ENCODE data around the gene CDC42BPA. TPM values are rescaled to one million over a fixed set of nuclear protein-coding genes. Genes with fewer than 3 reads are reported as not detected.

Gene CDC42BPA
- total and polyA plus RNA-seq, 2 of the 13 experiments (the other 11 are each of a cell fraction or from before 2014, with no cell fraction given) = 6.5 to 16.0 TPM

- peak; percentile 14 for TF ChIP-seq ZBTB7B (CRISPR knock-in tag; IDR thresholded peaks at IDR 0.05)
- TF ChIP-seq RFX3 (CRISPR knock-in tag; IDR thresholded peaks at IDR 0.05) = no peak
- TF ChIP-seq ZNF264 (CRISPR knock-in tag; IDR thresholded peaks at IDR 0.05) = no peak; the same call in 1 of the 2 replicates
- no peak for TF ChIP-seq ZNF44 (CRISPR knock-in tag; IDR thresholded peaks at IDR 0.05)
- TF ChIP-seq NCOA5 (CRISPR knock-in tag; IDR thresholded peaks at IDR 0.05) = no peak
- no peak for TF ChIP-seq JUND (CRISPR knock-in tag; IDR thresholded peaks at IDR 0.05)
- no peak for TF ChIP-seq SNAPC4 (CRISPR knock-in tag; IDR thresholded peaks at IDR 0.05)
- TF ChIP-seq SRY (CRISPR knock-in tag; IDR thresholded peaks at IDR 0.05) = peak; percentile 67; the same call in 1 of the 2 replicates
- TF ChIP-seq POLR2AphosphoS5 (IDR thresholded peaks at IDR 0.05; ENCODE audit: low read depth, low read length) = peak; percentile 45
- TF ChIP-seq SIN3A (IDR thresholded peaks at IDR 0.05; ENCODE audit: borderline replicate concordance, low read depth, low read length) = peak; percentile 94
- TF ChIP-seq, protein P1, sequence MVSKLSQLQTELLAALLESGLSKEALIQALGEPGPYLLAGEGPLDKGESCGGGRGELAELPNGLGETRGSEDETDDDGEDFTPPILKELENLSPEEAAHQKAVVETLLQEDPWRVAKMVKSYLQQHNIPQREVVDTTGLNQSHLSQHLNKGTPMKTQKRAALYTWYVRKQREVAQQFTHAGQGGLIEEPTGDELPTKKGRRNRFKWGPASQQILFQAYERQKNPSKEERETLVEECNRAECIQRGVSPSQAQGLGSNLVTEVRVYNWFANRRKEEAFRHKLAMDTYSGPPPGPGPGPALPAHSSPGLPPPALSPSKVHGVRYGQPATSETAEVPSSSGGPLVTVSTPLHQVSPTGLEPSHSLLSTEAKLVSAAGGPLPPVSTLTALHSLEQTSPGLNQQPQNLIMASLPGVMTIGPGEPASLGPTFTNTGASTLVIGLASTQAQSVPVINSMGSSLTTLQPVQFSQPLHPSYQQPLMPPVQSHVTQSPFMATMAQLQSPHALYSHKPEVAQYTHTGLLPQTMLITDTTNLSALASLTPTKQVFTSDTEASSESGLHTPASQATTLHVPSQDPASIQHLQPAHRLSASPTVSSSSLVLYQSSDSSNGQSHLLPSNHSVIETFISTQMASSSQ (IDR thresholded peaks at IDR 0.05; ENCODE audit: low read depth) = no peak
- TF ChIP-seq, protein P1 (CRISPR knock-in tag; IDR thresholded peaks at IDR 0.05; ENCODE audit: borderline replicate concordance) = no peak; the same call in 1 of the 2 replicates
- TF ChIP-seq ZFP91 (CRISPR knock-in tag; IDR thresholded peaks at IDR 0.05; ENCODE audit: borderline replicate concordance) = no peak; the same call in 1 of the 2 replicates
- TF ChIP-seq NR2F1 (CRISPR knock-in tag; IDR thresholded peaks at IDR 0.05) = peak in 1 of 2 experiments; percentile 19; a peak in 1 of 4 replicates
- TF ChIP-seq, protein P2, sequence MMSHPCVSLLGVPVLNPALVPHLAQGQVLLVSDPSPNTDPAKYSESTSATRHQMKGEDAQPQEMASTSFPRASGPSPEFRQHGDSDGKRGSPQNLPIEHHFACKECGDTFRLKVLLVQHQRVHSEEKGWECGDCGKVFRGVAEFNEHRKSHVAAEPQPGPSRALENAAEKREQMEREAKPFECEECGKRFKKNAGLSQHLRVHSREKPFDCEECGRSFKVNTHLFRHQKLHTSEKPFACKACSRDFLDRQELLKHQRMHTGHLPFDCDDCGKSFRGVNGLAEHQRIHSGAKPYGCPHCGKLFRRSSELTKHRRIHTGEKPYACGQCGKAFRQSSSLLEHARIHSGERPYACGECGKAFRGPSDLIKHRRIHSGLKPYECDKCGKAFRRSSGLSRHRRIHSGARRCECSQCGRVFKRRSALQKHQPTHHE (CRISPR knock-in tag; IDR thresholded peaks at IDR 0.05; ENCODE audit: borderline replicate concordance) = no peak
- TF ChIP-seq TCF7 (IDR thresholded peaks at IDR 0.05; ENCODE audit: low read depth) = peak; percentile 12; the same call in 1 of the 2 replicates
- TF ChIP-seq CHD4 (IDR thresholded peaks at IDR 0.05; ENCODE audit: borderline replicate concordance, low read length) = no peak
These were observed 373.0 kb downstream of the CDC42BPA start (continued) for GRCh38 chr1:226945106-226945857.
